Glomerular visceral epithelial cell (primary cell): ENCODE data around the gene SERP1.

Source experiments
- DNase-seq: peaks from one replicate; pipeline ENCODE4 v3.0.0-alpha.2; 2016; ENCODE audit errors: extremely low spot score

Gene SERP1

GRCh38 chr3:150546226-150547044 lies at the start of gene SERP1, which contains the start of gene EIF2A:
TSS of gene SERP1 (minus strand) at chr3:150546496. CDS start at chr3:150546135, 361 bp downstream.
TSS of gene EIF2A (plus strand) at chr3:150546787. CDS start at chr3:150546803, 16 bp downstream.
- peak; percentile 99 for DNase-seq

- no peak for DNase-seq
Measured at GRCh38 chr3:150594150-150594549, 47.9 kb upstream of the SERP1 start.

- DNase-seq, result no peak
Measured at GRCh38 chr3:150589759-150590158, 43.5 kb upstream of the SERP1 start.

GRCh38 chr3:150588027-150588830 lies 41.9 kb upstream of the SERP1 start:
- DNase-seq, result no peak

GRCh38 chr3:150583028-150583427 lies 36.7 kb upstream of the SERP1 start:
- no peak for DNase-seq

GRCh38 chr3:150582620-150583019 lies 36.3 kb upstream of the SERP1 start:
- DNase-seq, result no peak

GRCh38 chr3:150581174-150581573 lies 34.9 kb upstream of the SERP1 start:
- DNase-seq, result no peak

GRCh38 chr3:150577855-150578254 lies 31.6 kb upstream of the SERP1 start:
- no peak for DNase-seq

GRCh38 chr3:150567328-150567727 lies 21.0 kb upstream of the SERP1 start:
- no peak for DNase-seq

GRCh38 chr3:150564243-150564642 lies 17.9 kb upstream of the SERP1 start:
- no peak for DNase-seq

GRCh38 chr3:150557725-150558124 lies 11.4 kb upstream of the SERP1 start:
- no peak for DNase-seq

GRCh38 chr3:150556792-150557191 lies 10.5 kb upstream of the SERP1 start:
- DNase-seq, result no peak

- DNase-seq, result no peak
Measured at GRCh38 chr3:150555859-150556436, 9.7 kb upstream of the SERP1 start.

- DNase-seq, result no peak
Measured at GRCh38 chr3:150547045-150547741, 897 bp upstream of the SERP1 start.

GRCh38 chr3:150545419-150546225 lies 674 bp downstream of the SERP1 start:
- DNase-seq, result peak; percentile 2

GRCh38 chr3:150544726-150545125 lies 1.6 kb downstream of the SERP1 start:
- no peak for DNase-seq

GRCh38 chr3:150544041-150544440 lies 2.3 kb downstream of the SERP1 start:
- DNase-seq, result peak; percentile 33

- no peak for DNase-seq
Measured at GRCh38 chr3:150543531-150543930, 2.8 kb downstream of the SERP1 start.

- no peak for DNase-seq
Measured at GRCh38 chr3:150543128-150543527, 3.2 kb downstream of the SERP1 start.

GRCh38 chr3:150540991-150541390 lies 5.3 kb downstream of the SERP1 start:
- no peak for DNase-seq

GRCh38 chr3:150540297-150540696 lies 6.0 kb downstream of the SERP1 start:
- no peak for DNase-seq
